ENCODE results near the gene MYO9B. TPM values are rescaled to one million over a fixed set of nuclear protein-coding genes. Genes with fewer than 3 reads are reported as not detected.

The MYO9B gene
- total and polyA plus RNA-seq, 9 of the 15 experiments (the other 6 are each of a cell fraction or from before 2014, with no cell fraction given): 2.4 to 77.6 (median 23.0) TPM

DNA sequence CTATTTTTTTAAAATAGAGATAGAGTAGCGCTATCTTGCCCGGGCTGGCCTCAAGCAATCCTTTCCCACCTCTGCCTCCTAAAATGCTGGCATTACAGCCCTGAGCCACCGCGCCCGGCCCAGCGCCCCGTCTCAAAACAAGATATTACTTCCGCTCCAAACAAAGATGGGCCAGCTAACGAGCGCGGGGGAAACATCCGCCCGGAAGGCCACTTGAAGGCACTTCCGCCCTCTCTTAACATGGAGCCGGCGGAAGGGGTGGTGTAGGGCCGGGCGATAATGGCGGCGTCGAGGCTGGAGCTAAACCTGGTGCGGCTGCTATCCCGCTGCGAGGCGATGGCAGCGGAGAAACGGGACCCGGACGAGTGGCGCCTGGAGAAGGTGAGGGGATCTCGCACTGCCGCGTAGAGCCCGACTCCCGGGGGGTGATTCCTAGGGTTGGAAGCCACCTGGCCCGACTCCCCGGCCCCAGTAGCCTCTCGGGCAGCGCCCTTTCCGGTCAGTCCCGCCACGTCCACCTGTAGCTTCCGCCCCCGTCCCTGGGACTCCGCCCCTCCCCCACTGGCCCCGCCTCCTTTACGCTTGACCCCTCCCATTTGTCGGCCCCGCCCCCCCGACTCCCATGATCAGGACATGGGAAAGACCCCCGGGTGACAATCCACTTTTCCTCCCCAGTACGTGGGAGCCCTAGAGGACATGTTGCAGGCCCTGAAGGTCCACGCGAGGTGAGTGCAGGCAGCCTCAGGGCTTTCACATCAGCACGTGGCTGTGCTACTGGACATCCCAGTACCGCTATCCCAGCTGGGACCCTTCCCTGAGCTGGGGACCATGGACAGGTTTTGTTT, 139.8 kb downstream of the MYO9B start, which contains the start of gene USE1 (continued):
- TF ChIP-seq, protein P1, sequence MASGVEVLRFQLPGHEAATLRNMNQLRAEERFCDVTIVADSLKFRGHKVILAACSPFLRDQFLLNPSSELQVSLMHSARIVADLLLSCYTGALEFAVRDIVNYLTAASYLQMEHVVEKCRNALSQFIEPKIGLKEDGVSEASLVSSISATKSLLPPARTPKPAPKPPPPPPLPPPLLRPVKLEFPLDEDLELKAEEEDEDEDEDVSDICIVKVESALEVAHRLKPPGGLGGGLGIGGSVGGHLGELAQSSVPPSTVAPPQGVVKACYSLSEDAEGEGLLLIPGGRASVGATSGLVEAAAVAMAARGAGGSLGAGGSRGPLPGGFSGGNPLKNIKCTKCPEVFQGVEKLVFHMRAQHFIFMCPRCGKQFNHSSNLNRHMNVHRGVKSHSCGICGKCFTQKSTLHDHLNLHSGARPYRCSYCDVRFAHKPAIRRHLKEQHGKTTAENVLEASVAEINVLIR (CRISPR knock-in tag; IDR thresholded peaks at IDR 0.05): 0 out of 2 replicates have a peak, but pooled peaks have one; percentile 42
- TF ChIP-seq ARNT (IDR thresholded peaks at IDR 0.05): peak in 1 of 2 experiments; percentile 68; a peak in 2 of 4 replicates
- TF ChIP-seq CTBP1 (IDR thresholded peaks at IDR 0.05; ENCODE audit: borderline replicate concordance): peak; percentile 76
- TF ChIP-seq, protein P2, sequence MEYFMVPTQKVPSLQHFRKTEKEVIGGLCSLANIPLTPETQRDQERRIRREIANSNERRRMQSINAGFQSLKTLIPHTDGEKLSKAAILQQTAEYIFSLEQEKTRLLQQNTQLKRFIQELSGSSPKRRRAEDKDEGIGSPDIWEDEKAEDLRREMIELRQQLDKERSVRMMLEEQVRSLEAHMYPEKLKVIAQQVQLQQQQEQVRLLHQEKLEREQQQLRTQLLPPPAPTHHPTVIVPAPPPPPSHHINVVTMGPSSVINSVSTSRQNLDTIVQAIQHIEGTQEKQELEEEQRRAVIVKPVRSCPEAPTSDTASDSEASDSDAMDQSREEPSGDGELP (CRISPR knock-in tag; IDR thresholded peaks at IDR 0.05; ENCODE audit: borderline replicate concordance): peak; percentile 80
- TF ChIP-seq, protein P3, sequence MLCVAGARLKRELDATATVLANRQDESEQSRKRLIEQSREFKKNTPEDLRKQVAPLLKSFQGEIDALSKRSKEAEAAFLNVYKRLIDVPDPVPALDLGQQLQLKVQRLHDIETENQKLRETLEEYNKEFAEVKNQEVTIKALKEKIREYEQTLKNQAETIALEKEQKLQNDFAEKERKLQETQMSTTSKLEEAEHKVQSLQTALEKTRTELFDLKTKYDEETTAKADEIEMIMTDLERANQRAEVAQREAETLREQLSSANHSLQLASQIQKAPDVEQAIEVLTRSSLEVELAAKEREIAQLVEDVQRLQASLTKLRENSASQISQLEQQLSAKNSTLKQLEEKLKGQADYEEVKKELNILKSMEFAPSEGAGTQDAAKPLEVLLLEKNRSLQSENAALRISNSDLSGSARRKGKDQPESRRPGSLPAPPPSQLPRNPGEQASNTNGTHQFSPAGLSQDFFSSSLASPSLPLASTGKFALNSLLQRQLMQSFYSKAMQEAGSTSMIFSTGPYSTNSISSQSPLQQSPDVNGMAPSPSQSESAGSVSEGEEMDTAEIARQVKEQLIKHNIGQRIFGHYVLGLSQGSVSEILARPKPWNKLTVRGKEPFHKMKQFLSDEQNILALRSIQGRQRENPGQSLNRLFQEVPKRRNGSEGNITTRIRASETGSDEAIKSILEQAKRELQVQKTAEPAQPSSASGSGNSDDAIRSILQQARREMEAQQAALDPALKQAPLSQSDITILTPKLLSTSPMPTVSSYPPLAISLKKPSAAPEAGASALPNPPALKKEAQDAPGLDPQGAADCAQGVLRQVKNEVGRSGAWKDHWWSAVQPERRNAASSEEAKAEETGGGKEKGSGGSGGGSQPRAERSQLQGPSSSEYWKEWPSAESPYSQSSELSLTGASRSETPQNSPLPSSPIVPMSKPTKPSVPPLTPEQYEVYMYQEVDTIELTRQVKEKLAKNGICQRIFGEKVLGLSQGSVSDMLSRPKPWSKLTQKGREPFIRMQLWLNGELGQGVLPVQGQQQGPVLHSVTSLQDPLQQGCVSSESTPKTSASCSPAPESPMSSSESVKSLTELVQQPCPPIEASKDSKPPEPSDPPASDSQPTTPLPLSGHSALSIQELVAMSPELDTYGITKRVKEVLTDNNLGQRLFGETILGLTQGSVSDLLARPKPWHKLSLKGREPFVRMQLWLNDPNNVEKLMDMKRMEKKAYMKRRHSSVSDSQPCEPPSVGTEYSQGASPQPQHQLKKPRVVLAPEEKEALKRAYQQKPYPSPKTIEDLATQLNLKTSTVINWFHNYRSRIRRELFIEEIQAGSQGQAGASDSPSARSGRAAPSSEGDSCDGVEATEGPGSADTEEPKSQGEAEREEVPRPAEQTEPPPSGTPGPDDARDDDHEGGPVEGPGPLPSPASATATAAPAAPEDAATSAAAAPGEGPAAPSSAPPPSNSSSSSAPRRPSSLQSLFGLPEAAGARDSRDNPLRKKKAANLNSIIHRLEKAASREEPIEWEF (CRISPR knock-in tag; IDR thresholded peaks at IDR 0.05): no peak
- TF ChIP-seq CBFA2T2 (conservative IDR thresholded peaks at IDR 0.05): no peak
- TF ChIP-seq ZNF311 (CRISPR knock-in tag; IDR thresholded peaks at IDR 0.05): no peak
- TF ChIP-seq, protein P4, sequence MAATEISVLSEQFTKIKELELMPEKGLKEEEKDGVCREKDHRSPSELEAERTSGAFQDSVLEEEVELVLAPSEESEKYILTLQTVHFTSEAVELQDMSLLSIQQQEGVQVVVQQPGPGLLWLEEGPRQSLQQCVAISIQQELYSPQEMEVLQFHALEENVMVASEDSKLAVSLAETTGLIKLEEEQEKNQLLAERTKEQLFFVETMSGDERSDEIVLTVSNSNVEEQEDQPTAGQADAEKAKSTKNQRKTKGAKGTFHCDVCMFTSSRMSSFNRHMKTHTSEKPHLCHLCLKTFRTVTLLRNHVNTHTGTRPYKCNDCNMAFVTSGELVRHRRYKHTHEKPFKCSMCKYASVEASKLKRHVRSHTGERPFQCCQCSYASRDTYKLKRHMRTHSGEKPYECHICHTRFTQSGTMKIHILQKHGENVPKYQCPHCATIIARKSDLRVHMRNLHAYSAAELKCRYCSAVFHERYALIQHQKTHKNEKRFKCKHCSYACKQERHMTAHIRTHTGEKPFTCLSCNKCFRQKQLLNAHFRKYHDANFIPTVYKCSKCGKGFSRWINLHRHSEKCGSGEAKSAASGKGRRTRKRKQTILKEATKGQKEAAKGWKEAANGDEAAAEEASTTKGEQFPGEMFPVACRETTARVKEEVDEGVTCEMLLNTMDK (IDR thresholded peaks at IDR 0.05; ENCODE audit: borderline replicate concordance, insufficient read depth, low read depth, low read length, poor library complexity, severe bottlenecking): no peak
- TF ChIP-seq, protein P5, sequence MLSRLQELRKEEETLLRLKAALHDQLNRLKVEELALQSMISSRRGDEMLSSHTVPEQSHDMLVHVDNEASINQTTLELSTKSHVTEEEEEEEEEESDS (CRISPR knock-in tag; IDR thresholded peaks at IDR 0.05): no peak
- TF ChIP-seq NR3C1 (CRISPR knock-in tag; IDR thresholded peaks at IDR 0.05): 0 out of 2 replicates have a peak, but pooled peaks have one; percentile 30
- TF ChIP-seq PRPF4 (IDR thresholded peaks at IDR 0.05; ENCODE audit: insufficient read depth, low read depth, low read length, poor library complexity, severe bottlenecking): no peak
- TF ChIP-seq, protein P6, sequence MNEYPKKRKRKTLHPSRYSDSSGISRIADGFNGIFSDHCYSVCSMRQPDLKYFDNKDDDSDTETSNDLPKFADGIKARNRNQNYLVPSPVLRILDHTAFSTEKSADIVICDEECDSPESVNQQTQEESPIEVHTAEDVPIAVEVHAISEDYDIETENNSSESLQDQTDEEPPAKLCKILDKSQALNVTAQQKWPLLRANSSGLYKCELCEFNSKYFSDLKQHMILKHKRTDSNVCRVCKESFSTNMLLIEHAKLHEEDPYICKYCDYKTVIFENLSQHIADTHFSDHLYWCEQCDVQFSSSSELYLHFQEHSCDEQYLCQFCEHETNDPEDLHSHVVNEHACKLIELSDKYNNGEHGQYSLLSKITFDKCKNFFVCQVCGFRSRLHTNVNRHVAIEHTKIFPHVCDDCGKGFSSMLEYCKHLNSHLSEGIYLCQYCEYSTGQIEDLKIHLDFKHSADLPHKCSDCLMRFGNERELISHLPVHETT (CRISPR knock-in tag; conservative IDR thresholded peaks at IDR 0.05 in 1 of 2, IDR thresholded peaks at IDR 0.05 in 1 of 2): peak in 1 of 2 experiments; percentile 82; a peak in 2 of 4 replicates
- no peak for TF ChIP-seq BDP1 (IDR thresholded peaks at IDR 0.05; ENCODE audit: insufficient read depth, insufficient read length)
- TF ChIP-seq TAF1 (IDR thresholded peaks at IDR 0.05; ENCODE audit: control insufficient read depth, extremely low read depth, insufficient read depth, low read length, severe bottlenecking): peak; percentile 97
